Measurements from ENCODE around the gene VGLL4. TPM values are rescaled to one million over a fixed set of nuclear protein-coding genes. Genes with fewer than 3 reads are reported as not detected.

The VGLL4 gene
- polyA plus RNA-seq, 3 donors, result 8.5 to 13.2 (median 10.0) TPM

GRCh38 chr3:11546657-11547302, 96.9 kb downstream of the VGLL4 start:
- WGBS (ENCODE audit: insufficient coverage), result 100% methylated on average over 4 of the region's 9 CpGs

More at GRCh38 chr3:11546657-11547302, 96.9 kb downstream of the VGLL4 start:
- Histone ChIP-seq H2AFZ (ENCODE audit: insufficient read depth, low read depth, low read length, poor library complexity, severe bottlenecking) (no peak overlapping the region), H3K9me3 (replicated peaks in 1 of 2; ENCODE audit: control insufficient read depth in 1 of 2, insufficient read depth in 1 of 2, low read length in 2 of 2) (peaks cover 0 to 18% of the 10 kb centered on the region in 2 donors), H3K79me2 (ENCODE audit: insufficient read depth, low read length) (peaks cover 18% of the 10 kb centered on the region), H3K4me2 (replicated peaks; ENCODE audit: extremely low read depth, low read length, poor library complexity, severe bottlenecking) (no peak overlapping the region), H3K4me1 (ENCODE audit: control insufficient read depth in 1 of 2, insufficient read depth in 2 of 2, low read length in 2 of 2) (peaks cover 42 to 44% of the 10 kb centered on the region in 2 donors), H3K9ac (ENCODE audit: insufficient read depth, low read length, poor library complexity, severe bottlenecking) (no peak overlapping the region), H3K27me3 (ENCODE audit: control insufficient read depth in 2 of 2, insufficient read depth in 2 of 2, low read length in 2 of 2) (no peaks in the 10 kb centered on the region), H3K27ac (ENCODE audit: low read depth in 1 of 2, low read length in 2 of 2) (peak overlapping the region in 1 of 2 donors; percentile 13), H3K36me3 (replicated peaks in 1 of 2; ENCODE audit: control insufficient read depth in 1 of 2, insufficient read depth in 2 of 2, low read length in 2 of 2) (peaks cover 0 to 16% of the 10 kb centered on the region in 2 donors), H3K4me3 (replicated peaks in 1 of 3; ENCODE audit: low read depth in 2 of 3, low read length in 3 of 3) (no peak overlapping the region), H4K20me1 (ENCODE audit: insufficient read depth, low read length) (peaks cover 98% of the 10 kb centered on the region)
- Mint-ChIP-seq H3K27ac (peak overlapping the region in 4 of 7 donors; percentile 21 to 84 (median 44)), H3K27me3 (ENCODE audit: low read depth in 3 of 3) (peaks cover 0 to 2% (median 0%) of the 10 kb centered on the region in 3 donors), H3K4me3 (no peak overlapping the region), H3K36me3 (peaks cover 7 to 41% of the 10 kb centered on the region in 2 donors), H3K9me3 (peaks cover 3 to 12% (median 5%) of the 10 kb centered on the region in 7 donors), H3K4me1 (peaks cover 68% of the 10 kb centered on the region)
- intact Hi-C loops (cut with micrococcal nuclease), result no loop called here
- no peak for TF ChIP-seq CTCF (IDR thresholded peaks at IDR 0.05)
- DNase-seq, result no peak
